Stimulated activated CD4-positive, alpha-beta T cell treated with anti-CD3 and anti-CD28 coated beads, Interleukin-12 subunit alpha, Interleukin-12 subunit beta, amount 100 ng/mL, for 24 hours (primary cell): ENCODE measurements around the gene GPATCH2.
"Not testable (repeated sequence)": the region's sequence is repeated elsewhere in the genome, so short reads cannot be mapped to it uniquely, and the experiment has no call there.

Experiments used
- DNase-seq, 2 experiments: peaks; one replicate each; pipeline ENCODE4 v3.0.0-alpha.2; 2020; ENCODE audit warnings: low read depth in 2 of 2

The GPATCH2 gene

DNA sequence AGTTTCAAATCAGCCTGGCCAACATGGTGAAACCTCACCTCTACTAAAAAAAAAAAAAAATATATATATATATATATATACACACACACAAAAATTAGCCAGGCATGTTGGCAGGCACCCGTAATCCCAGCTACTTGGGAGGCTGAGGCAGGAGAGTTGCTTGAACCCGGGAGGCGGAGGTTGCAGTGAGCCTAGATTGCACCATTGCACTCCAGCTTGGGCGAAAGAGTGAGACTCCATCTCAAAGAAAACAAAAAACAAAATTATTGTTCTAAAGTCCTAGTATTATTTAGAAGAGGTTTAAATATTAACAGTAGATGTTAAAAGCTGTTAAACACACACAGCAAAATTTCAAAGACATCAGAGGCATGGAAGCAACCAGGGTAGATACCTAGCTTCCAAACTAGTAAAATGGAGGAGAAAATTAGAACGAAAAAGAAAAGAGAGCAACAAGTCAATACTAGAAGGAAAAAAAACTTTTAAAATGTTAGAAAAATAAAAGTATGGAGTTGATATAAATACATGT lies 46.5 kb downstream of the GPATCH2 start:
- DNase-seq, result not testable (repeated sequence)

DNA sequence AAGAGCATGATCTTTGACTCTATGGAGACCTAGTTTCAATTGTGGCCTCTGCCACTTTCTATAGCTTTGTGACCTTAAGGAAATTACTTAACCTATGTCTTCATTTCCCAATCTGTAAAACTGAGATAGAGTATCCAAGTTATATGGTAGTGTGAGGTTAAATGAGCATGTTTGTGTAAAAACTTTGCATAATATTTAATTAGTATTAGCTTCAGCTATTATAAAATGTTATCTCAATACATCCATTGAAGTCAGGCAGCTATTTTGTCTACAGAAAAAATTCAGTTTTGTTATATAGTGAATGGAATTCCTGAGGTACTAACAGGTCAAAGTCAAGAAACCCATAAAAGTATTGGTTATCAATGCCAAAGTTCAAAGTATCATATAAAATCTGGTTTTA lies 53.6 kb downstream of the GPATCH2 start:
- DNase-seq, result no peak

DNA sequence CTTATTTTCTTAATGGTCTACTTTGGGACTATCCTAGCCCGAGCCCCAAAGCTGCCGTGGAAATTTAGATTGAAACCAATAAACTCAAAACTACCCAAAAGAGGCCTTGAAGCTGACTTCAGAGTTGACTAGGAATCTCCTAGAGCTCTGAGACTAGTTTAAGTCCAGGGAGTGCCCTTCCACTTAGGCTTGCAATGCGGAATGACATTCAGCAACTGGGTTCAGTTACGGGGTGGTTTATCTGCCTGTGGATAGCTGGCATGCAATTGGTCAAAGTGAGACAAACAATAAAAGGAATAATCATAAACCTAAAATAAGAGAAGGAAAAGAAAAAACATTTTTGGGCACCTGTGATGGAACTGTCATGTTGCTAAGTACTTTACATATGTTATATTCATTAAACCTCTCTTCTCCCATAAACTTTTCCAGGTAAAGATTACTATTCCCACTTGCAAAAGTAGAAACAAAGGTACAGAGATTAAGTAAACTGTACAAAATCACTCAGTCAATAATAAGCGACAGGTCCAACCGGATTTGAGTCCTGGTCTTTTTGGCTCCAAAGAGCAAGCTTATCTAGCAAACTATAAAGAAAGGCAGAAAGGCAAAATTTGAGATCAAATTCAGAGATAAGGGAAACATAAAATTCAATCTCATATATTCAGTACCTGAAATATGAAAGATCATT lies 56.5 kb downstream of the GPATCH2 start:
- DNase-seq, result no peak

DNA sequence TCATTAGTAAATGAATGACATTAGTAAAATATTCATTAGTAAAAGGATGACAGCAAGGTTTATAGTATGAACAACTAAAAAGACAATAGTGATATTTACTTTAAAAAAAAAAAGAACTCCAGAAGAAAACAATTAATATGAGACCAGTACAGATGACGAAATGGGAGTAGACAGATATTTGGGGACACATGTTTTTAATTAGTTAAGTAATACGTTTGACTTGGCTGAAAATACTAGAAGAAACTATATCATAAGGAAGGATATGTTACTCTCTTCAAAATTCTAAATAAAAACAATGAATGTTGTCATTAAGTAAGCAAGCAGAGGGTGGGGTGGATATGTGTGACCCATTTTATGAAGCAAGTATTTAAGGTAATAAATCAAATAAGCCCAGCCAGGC lies 61.9 kb downstream of the GPATCH2 start:
- DNase-seq, result no peak

DNA sequence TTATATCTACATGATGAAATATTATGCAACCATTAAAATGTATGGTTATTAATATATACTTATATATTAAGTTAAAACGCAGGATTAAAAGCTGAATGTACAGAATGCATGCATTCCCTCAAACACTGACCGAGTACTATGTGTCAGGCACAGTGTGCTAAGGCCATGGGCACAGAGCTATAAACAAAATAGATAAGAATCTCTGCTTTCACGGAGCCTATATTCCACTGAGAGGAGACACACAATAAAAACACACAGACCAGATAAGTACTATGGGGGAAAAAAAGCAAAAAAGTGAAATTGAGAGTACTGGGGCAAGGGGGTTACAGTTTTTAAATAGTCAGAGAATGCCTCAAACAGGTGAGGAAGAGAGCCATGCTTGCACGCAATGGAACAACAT lies 62.7 kb downstream of the GPATCH2 start:
- no peak for DNase-seq

DNA sequence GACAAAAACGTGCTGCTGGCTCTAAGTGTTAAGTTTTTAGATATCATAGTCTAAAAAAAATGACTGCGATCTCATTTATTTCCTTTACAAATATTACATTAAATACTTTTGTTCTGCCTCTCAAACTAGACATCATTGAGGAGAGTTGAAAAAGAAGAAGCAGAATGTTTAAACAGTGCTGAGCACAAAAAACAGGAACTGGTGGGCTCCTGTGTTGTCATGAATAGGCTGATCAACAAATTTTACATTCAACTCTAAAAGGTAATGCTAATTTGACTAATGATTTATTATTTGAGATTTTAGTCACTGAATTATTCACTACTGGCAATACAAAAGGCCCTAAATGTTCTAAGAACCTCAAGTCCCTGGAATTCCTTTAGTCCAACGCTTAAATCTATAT lies 66.1 kb downstream of the GPATCH2 start:
- DNase-seq, result no peak

DNA sequence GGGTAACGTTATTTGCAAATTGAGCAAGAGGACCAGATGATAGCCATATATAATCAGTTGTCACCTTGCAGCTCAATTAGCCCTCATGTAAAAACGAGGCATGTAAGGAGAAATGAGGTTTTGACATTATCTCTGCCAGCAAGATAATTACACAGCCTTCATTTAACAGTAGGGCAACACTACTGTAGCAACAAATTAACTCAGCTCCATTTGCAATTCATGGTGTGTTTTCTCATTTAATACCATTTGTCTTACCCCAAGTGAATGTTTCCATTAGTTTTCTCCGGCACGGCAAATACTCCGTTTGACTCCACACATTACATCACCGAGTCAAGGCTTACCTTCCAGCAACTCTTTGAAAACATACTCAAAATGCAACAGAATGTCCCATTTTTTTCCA lies 66.7 kb downstream of the GPATCH2 start:
- DNase-seq, result no peak

DNA sequence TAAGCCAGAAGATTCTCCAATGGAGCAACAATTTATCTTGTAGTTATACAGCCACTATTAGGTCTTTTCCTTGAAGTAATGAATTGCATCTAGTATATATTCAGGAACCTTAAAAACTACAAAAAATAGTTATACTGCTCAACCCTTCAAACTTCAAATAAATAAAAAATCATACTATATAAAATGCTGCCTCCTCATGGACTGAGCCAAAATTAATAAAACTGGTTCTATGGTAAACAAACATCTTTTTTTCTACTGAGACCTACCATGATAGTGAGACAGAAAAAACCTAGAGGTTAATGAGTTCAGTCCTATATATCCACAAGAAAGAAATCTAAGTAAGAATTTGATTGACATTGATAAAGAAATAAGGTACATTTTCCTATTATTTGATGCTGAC lies 67.7 kb downstream of the GPATCH2 start:
- DNase-seq, result no peak

DNA sequence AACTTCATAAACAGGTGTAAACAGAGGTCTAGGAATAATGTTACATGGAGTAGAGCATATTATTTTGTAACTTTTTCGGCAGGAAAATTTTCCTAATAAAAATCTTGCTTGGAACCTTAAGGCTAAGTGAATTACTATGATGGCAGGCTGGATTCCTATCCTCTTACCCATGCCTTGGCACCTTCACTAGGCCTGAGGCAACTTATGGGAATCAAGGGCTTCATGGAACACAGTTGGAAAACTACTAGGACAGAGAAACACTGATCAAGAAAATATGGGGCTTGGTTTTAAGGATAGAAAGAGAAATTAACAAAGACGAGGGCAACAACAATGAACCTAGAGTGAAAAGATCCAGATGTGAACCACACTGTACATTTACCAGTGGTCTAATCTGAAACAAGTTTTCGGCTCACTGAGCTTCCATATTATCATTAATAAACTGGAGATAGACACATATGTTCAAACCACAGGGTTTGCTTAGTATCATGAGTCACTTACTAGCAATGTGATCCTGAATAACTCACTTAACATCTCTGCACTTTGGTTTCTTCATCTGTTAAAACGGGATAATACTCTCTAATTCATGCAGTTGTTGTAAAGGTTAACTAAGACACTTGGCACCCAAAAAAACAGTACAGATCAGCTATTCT lies 68.5 kb downstream of the GPATCH2 start:
- no peak for DNase-seq

DNA sequence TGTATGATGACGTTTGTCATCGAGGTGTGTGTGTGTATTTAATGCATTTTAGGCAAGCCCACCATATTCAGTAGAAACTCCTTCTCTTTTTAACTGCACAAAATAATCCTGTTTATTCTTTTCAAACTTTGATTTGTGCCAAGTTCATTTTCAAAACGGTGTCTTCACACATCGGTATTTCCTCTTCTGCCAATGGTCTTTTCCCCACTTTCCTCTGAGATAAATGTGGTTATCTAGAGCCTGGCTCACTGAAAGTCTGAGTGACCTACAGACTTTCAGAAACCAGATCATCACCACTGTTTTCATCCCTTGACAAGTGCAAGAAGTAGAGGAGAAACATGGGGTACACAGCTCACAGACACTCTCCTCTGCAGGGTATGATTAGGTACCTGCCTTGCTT lies 69.4 kb downstream of the GPATCH2 start:
- no peak for DNase-seq

DNA sequence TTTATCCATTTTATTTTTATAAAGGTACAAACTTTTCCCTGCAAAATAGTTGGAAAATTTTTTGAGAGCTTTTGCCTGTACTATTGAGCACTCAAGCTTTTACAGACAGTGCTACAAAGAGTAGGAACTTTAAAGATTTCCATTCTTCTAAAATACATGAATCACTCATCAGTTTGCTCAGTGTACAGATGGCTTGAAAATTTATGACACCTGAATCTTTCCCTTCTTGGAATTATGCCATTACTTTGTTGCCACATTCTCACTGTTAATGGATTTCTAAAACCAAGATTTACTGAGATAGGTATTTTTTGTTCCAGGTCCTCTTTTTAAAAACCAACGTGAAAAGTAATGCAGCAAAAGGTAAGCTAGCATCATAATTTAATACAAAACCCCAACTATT lies 76.0 kb downstream of the GPATCH2 start:
- DNase-seq, result no peak

DNA sequence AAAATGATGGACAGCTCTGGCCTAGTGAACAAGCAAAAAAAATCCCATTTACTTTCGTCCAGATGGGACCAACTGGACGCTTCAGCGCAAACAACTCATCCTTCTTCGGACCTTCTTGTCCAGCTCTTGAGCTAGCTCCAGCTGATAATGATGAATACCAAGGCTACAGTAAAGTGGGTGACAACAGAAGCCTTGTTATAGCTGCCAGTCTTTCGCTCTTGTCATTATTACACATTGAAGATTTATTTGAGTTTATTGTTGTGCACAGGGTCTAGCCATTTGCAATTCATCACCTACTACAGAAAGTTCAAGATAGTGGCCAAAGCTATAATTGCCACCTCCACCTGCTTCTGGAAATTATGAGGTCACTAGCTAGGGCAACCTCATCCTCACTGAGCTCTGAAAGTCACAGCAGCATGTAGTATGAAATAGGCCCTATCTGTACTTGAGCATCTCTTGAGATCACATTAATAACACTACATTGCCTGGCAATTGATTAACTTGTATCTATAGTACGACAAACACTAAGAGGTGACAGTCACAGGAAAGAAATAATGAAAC lies 76.9 kb downstream of the GPATCH2 start:
- DNase-seq, result no peak

DNA sequence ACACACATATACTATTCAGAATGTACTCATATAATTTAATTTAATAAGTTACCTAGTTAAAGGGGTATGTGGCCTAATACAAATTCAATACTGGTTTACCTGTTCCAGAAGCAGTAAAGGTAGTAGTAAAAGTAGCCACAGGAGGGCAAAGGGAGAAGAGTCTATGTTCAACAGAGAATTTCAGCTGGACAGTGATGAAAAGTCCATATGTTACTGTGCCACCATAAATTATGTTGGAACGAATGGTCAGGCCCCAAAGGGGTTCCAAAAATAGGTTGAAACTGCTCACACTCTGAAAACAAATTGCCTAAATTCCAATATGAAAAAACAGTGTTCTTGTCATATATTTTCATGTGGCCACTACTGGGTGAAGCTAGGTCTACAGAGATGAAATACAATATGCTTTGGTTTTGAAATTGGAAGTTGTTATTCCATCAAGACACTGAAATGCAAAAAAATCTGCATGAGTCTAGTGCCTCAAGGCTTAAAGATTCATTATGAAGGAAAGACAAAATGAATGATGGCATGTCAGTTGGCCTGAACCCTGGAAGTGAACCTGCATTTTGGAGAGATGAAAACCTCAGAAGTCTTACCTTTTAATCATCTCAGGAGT lies 78.4 kb downstream of the GPATCH2 start:
- no peak for DNase-seq

DNA sequence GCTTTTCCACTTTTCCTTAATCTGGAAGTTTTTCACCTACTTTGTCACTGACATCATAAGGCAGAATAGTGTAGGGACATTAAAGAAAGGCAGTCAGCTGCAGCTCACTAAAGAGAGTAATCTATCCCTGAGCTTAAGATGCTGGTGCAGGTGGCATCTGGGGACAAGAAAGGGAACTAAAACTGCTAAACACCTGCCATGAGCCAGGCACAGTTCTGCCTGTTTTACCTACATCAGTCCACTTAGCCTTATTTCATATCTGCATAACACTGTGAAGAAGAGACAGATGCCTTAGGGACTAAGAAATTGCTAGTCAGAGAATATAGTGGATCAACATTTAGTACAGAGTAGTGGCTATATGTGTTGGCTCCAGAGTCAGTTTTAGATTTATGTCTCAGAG lies 88.1 kb downstream of the GPATCH2 start:
- DNase-seq, result no peak

DNA sequence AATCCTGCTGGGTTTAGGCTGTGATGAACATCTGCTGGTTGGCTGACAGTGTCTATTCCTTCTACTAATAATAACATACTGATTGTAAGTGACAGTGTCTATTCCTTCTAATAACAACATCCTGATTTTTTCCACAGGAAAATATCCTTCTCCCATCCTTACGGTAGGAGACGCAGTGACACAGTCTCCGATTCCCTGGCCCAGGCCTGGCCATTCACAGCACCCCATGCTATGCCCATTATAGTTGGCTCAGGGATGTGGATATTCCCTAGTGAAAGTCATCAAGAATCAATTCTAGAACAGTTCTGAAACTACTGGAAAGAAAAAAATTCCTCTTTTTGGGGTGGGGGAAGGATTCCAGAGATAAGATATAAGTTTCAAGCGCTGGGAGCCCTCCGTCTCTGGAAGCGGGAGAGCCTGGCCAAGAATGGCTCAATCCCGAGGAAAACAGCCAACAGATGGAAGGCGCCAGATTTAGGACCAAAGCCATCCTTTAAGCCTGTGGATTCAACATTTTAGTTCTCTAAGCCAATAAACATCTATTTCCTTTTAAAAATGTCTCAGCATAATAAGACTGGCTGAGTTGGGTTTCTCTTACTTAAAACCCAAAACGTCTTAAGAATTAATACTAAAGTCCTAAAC lies 88.6 kb downstream of the GPATCH2 start:
- DNase-seq, result no peak

DNA sequence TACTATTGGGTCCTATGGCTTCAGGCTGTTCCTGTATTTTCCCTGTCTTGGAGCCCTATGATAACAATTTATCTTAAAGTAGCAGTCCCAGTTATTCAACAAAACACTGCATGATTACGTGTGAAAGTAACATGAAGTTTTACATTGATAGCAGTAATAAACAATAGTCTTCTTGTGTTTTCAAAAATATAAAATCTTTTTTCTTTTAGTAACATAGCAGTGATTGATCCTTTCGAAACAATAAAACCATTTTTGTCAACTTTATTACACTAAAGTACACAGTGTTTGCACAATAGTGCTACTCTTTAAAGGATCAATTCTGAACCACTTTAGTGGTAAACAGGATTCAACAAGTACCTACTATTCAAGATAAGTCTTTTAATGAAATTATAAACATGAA lies 90.6 kb downstream of the GPATCH2 start:
- no peak for DNase-seq

DNA sequence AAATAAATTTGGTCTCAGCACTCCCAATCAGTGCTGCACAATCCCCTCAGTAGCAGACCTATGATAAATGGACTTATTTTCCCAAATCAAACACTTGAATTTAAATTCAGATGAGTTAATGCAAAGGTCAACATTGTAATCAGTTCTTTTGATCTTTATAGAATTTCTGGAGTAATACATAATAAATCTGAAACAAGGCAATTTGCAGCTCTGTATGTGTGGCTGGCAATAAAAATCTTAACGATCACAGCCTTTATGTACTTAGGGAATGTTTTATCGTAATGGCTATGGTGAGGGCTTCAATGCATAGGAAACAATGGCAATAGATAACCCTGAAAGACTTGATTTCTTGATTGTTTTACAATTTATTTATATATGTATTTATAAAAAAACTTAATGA lies 91.4 kb downstream of the GPATCH2 start:
- DNase-seq, result no peak

DNA sequence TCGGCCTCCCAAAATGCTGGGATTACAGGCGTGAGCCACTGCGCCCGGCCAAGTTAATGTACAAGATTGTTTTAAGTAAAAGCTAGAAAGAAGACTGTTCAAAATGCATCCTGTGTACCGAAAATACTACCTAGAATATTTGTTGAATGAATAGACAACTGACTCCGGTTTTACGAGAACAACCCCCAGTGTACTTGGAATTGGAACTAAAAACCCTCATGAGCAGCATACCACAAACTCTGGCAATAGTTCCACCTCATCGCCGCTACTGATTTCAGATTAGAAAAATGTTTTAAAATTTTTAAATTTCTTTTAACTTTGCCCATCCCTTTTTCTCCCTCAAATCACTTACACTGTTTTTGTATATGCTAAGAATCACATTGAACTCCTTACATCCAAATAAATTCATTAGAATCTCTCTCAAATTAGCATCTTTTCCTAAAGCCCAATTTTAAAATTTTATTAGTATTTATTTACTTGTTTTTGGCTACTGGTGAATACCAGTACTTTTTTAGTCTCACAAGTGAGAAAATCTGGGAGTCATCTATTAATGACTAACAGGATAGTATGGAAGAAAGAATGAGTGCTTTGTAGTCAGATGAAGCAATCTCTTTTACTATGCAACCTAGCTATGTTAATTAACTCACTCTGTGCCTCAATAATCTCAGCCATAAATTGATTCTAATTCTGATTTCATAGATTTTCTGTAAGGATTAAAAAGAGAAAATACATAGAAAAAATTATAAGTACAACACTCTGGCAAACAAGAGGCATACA lies 95.1 kb downstream of the GPATCH2 start:
- no peak for DNase-seq

DNA sequence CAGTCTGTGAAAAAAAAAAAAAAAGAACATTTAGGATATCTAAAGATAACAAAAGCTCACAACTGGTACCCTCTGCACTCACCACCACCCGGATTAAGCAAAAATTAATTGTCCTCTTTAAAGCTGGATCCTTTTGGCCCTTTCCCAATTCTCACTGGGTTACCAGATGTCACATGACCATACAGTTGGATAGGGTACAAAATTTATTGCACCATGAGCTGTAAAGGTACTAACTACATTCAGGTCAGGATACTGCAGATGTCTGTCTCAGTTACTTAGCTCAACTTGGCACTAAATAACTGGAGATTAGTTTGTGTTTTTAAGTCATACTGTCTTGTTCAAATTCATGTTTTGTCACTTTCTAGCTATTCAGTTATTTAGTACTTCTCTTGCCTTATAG lies 96.3 kb downstream of the GPATCH2 start:
- no peak for DNase-seq

DNA sequence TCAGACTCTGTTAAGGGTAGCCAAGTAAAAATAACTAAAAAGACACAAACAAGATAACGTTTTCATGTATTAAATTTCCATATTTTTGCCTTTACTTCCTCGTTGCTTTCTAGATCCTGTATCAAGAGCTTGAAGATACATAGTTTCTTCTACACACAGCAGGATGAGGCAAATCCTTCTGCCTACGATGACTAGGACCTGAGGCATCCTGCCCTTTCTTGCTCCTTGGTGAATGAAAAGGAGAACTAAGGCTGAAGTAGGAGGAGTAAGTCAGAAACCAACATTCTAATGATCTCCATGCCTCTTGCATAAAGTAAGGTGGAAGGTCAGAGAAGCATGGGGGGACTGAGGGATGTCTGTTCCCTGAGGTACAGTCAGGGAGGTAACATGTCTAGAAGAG lies 102.6 kb downstream of the GPATCH2 start:
- no peak for DNase-seq

DNA sequence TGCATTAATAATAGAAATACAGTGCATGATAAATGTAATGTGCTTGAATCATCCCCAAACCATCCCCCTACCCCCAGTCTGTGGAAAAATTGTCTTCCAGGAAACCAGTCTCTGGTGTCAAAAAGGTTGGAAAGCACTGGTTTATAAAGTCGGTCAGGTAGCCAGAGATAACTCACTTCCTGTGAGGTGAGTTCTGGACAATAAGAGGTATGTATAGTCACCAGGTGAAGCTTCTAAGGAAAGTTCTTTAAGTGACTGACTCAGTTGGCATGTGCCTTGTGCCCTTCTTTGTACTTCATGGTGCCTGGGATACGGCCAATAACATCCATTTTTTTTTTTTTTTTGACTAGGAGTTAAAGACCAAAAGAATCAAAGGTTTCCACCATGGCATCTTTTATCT lies 103.7 kb downstream of the GPATCH2 start:
- DNase-seq, result no peak

DNA sequence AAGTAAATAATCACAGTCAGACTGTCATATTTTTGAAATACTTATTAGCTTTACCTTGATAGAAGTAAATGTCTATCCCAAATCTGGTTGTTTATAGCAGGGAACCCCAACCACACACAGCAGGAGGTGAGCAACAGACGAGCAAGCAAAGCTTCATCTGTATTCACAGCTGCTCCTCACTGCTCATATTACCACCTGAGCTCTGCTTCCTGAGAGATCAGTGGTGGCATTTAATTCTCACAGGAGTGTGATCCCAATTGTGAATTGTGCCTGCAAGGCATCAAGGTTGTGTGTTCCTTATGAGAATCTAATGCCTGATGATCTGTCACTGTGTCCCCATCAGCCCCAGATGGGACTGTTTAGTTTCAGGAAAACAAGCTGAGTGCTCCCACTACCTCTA lies 104.3 kb downstream of the GPATCH2 start:
- no peak for DNase-seq
